ENCODE measurements around the gene FBXO38.

GRCh38 chr5:148379340-148379739 is 4.4 kb upstream of the FBXO38 start:
- TF ChIP-seq MXI1 (IDR thresholded peaks at IDR 0.05; ENCODE audit: low read depth, low read length) = no peak
- no peak for TF ChIP-seq EP300 (IDR thresholded peaks at IDR 0.05; ENCODE audit: borderline replicate concordance in 1 of 2, low read depth in 1 of 2, low read length in 1 of 2)
